ENCODE data around the gene SLC4A8.

GRCh38 chr12:51403681-51404136, 20.9 kb upstream of the SLC4A8 start:
- TF ChIP-seq CTCF (IDR thresholded peaks at IDR 0.05) = no peak
- no peak for TF ChIP-seq POLR2A (IDR thresholded peaks at IDR 0.05)
